Measurements from ENCODE around the gene STARD8.

Gene STARD8

DNA sequence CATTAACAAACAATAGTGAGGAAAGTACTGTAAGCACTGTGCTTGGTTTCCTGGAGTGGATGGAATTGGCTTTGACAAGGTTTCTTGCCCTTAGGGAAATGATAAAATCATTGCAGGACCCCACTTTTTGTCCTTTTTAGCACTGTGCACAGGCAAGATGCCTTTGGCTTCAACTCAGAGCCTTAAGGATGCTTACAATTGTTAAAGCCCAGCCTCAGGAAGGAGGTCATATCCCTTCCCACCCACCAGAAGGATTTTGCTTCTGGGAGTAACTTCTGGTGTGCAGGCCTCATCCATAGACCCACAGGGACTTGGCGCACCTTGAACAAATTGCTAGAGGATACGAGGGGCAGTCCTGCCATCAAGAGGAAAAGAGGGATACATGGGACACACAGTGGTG is 44.5 kb downstream of the STARD8 start:
- Histone ChIP-seq H3K27me3 (ENCODE audit: insufficient read depth, poor library complexity, severe bottlenecking) (no peaks in the 10 kb centered on the region), H3K4me3 (replicated peaks; ENCODE audit: insufficient read depth, low read length) (no peak overlapping the region), H3K27ac (replicated peaks) (no peak overlapping the region)
- TF ChIP-seq POLR2AphosphoS5 (IDR thresholded peaks at IDR 0.05; ENCODE audit: low read depth) (no peak), GABPA (IDR thresholded peaks at IDR 0.05; ENCODE audit: low read depth) (no peak), SPI1 (IDR thresholded peaks at IDR 0.05; ENCODE audit: borderline replicate concordance, low read depth) (no peak), REST (IDR thresholded peaks at IDR 0.05; ENCODE audit: insufficient replicate concordance, low read depth) (no peak), CTCF (IDR thresholded peaks at IDR 0.05; ENCODE audit: insufficient read depth, low read length) (no peak)
- DNase-seq (ENCODE audit: low read depth in 1 of 2, low spot score in 1 of 2), result no peak

DNA sequence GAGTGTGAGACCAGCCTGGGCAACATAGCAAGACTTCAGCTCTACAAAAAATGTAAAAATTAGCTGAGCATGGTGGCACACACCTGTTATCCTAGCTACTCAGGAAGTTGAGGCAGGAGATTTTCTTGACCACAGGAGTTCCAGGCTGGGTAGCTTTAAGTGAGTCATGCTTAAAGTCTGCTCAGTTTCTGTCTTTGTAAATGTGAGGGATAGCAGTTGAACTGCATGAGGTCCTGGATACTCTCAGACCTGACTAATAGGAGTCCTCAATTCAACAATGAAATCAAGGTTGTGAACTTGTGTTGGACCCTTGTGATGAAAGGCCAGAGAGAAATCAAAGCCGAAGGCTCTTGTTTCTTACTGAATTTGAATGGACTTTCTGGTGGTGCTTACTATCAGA is 45.2 kb downstream of the STARD8 start:
- no peaks in the 10 kb centered on the region for H3K27me3 ChIP-seq (ENCODE audit: insufficient read depth, poor library complexity, severe bottlenecking)
- H3K27ac ChIP-seq (replicated peaks), result no peak overlapping the region

More for the DNA sequence above, 45.2 kb downstream of the STARD8 start:
- TF ChIP-seq CTCF (IDR thresholded peaks at IDR 0.05; ENCODE audit: insufficient read depth, low read length), result no peak
- no peak for TF ChIP-seq SPI1 (IDR thresholded peaks at IDR 0.05; ENCODE audit: borderline replicate concordance, low read depth)
- TF ChIP-seq POLR2AphosphoS5 (IDR thresholded peaks at IDR 0.05; ENCODE audit: low read depth), result no peak
- TF ChIP-seq GABPA (IDR thresholded peaks at IDR 0.05; ENCODE audit: low read depth), result no peak
- TF ChIP-seq REST (IDR thresholded peaks at IDR 0.05; ENCODE audit: insufficient replicate concordance, low read depth), result no peak
- no peak for DNase-seq (ENCODE audit: low read depth in 1 of 2, low spot score in 1 of 2)
- H3K4me3 ChIP-seq (replicated peaks; ENCODE audit: insufficient read depth, low read length), result no peak overlapping the region

Measured in HL-60 (cell line).